Activated CD8-positive, alpha-beta memory T cell treated with anti-CD3 and anti-CD28 coated beads, Interleukin-2, amount 50 U/mL, for 24 hours (primary cell): ENCODE data around the gene GOLGA6C.
"Not testable (repeated sequence)": the region's sequence is repeated elsewhere in the genome, so short reads cannot be mapped to it uniquely, and the experiment has no call there.

Experiments
- DNase-seq: peaks from one replicate; pipeline ENCODE4 v3.0.0-alpha.2; 2020; ENCODE audit errors: extremely low read depth

Gene GOLGA6C

GRCh38 chr15:75258034-75258433 is at the start of gene GOLGA6C:
TSS of gene GOLGA6C (plus strand) at chr15:75258334. CDS start at chr15:75258599, 265 bp downstream.
- DNase-seq, result not testable (repeated sequence)

GRCh38 chr15:75208501-75209288 is 49.4 kb upstream of the GOLGA6C start:
- no peak for DNase-seq

GRCh38 chr15:75209289-75209676 is 48.9 kb upstream of the GOLGA6C start:
- DNase-seq, result no peak

GRCh38 chr15:75210811-75211230 is 47.3 kb upstream of the GOLGA6C start:
- no peak for DNase-seq

GRCh38 chr15:75211436-75212199 is 46.5 kb upstream of the GOLGA6C start:
- DNase-seq, result no peak

- no peak for DNase-seq
Observed at GRCh38 chr15:75212200-75212858, 45.8 kb upstream of the GOLGA6C start.

GRCh38 chr15:75213212-75213767 is 44.8 kb upstream of the GOLGA6C start:
- DNase-seq, result no peak

- DNase-seq, result no peak
Observed at GRCh38 chr15:75213768-75214221, 44.3 kb upstream of the GOLGA6C start.

- no peak for DNase-seq
Observed at GRCh38 chr15:75214293-75215096, 43.6 kb upstream of the GOLGA6C start.

GRCh38 chr15:75215107-75216004 is 42.8 kb upstream of the GOLGA6C start:
- no peak for DNase-seq

- DNase-seq, result no peak
Observed at GRCh38 chr15:75217012-75217411, 41.1 kb upstream of the GOLGA6C start.

- not testable (repeated sequence) for DNase-seq
Observed at GRCh38 chr15:75217574-75217973, 40.6 kb upstream of the GOLGA6C start.

GRCh38 chr15:75219507-75219929 is 38.6 kb upstream of the GOLGA6C start:
- DNase-seq, result not testable (repeated sequence)

GRCh38 chr15:75223688-75224087 is 34.4 kb upstream of the GOLGA6C start:
- no peak for DNase-seq

GRCh38 chr15:75224281-75224680 is 33.9 kb upstream of the GOLGA6C start:
- DNase-seq, result no peak

GRCh38 chr15:75225102-75225836 is 32.9 kb upstream of the GOLGA6C start:
- DNase-seq, result not testable (repeated sequence)

GRCh38 chr15:75225951-75226732 is 32.0 kb upstream of the GOLGA6C start:
- no peak for DNase-seq

- not testable (repeated sequence) for DNase-seq
Observed at GRCh38 chr15:75227112-75227511, 31.0 kb upstream of the GOLGA6C start.
